ENCODE results near the gene COX5A. TPM values are rescaled to one million over a fixed set of nuclear protein-coding genes. Genes with fewer than 3 reads are reported as not detected.

The COX5A gene
- total and polyA plus RNA-seq, 2 of the 13 experiments (the other 11 are each of a cell fraction or from before 2014, with no cell fraction given), result 158 to 218 TPM

DNA sequence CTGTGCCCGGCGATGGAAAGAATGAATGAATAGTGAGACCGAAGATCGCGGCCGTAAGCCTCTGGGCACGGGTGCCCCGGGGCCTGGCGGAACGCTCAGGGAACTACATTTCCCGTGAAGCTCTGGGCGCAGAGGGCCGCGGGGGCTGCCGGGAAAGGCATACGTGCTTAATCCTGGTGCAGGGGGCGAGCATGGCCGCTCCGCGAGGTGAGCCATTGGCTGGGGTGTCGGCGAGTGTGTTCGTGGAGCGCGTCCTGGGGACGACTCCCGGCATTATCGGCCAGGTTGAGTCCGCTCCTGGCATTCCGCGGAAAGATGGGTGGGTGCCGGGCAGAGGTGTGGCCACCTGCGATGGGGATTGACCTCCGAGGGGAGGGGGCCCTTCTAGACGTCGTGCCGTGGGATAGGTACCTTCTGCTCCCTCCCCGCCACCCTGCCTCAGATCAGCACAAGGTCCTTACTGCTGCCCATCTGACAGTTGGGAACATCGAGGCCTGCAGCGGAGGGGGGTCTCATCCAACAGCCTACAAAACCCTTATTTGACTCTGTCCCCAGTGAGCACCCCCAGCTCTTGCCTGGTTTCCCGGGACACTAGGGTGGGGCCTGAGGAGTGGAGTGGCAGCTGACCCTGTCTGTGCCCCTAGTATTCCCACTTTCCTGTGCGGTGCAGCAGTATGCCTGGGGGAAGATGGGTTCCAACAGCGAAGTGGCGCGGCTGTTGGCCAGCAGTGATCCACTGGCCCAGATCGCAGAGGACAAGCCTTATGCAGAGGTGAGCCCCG, 47.8 kb downstream of the COX5A start, which contains the start of gene MPI (continued):
- TF ChIP-seq, protein P1, sequence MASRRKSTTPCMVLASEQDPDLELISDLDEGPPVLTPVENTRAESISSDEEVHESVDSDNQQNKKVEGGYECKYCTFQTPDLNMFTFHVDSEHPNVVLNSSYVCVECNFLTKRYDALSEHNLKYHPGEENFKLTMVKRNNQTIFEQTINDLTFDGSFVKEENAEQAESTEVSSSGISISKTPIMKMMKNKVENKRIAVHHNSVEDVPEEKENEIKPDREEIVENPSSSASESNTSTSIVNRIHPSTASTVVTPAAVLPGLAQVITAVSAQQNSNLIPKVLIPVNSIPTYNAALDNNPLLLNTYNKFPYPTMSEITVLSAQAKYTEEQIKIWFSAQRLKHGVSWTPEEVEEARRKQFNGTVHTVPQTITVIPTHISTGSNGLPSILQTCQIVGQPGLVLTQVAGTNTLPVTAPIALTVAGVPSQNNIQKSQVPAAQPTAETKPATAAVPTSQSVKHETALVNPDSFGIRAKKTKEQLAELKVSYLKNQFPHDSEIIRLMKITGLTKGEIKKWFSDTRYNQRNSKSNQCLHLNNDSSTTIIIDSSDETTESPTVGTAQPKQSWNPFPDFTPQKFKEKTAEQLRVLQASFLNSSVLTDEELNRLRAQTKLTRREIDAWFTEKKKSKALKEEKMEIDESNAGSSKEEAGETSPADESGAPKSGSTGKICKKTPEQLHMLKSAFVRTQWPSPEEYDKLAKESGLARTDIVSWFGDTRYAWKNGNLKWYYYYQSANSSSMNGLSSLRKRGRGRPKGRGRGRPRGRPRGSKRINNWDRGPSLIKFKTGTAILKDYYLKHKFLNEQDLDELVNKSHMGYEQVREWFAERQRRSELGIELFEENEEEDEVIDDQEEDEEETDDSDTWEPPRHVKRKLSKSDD (CRISPR knock-in tag; IDR thresholded peaks at IDR 0.05; ENCODE audit: low read depth), result no peak
- TF ChIP-seq, protein P2, sequence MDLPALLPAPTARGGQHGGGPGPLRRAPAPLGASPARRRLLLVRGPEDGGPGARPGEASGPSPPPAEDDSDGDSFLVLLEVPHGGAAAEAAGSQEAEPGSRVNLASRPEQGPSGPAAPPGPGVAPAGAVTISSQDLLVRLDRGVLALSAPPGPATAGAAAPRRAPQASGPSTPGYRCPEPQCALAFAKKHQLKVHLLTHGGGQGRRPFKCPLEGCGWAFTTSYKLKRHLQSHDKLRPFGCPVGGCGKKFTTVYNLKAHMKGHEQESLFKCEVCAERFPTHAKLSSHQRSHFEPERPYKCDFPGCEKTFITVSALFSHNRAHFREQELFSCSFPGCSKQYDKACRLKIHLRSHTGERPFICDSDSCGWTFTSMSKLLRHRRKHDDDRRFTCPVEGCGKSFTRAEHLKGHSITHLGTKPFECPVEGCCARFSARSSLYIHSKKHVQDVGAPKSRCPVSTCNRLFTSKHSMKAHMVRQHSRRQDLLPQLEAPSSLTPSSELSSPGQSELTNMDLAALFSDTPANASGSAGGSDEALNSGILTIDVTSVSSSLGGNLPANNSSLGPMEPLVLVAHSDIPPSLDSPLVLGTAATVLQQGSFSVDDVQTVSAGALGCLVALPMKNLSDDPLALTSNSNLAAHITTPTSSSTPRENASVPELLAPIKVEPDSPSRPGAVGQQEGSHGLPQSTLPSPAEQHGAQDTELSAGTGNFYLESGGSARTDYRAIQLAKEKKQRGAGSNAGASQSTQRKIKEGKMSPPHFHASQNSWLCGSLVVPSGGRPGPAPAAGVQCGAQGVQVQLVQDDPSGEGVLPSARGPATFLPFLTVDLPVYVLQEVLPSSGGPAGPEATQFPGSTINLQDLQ (CRISPR knock-in tag; IDR thresholded peaks at IDR 0.05), result no peak
- no peak for TF ChIP-seq HHEX (CRISPR knock-in tag; IDR thresholded peaks at IDR 0.05)
- TF ChIP-seq, protein P3, sequence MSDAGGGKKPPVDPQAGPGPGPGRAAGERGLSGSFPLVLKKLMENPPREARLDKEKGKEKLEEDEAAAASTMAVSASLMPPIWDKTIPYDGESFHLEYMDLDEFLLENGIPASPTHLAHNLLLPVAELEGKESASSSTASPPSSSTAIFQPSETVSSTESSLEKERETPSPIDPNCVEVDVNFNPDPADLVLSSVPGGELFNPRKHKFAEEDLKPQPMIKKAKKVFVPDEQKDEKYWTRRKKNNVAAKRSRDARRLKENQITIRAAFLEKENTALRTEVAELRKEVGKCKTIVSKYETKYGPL (CRISPR knock-in tag; IDR thresholded peaks at IDR 0.05), result peak; percentile 41; the same call in 1 of the 2 replicates
- peak; percentile 73; the same call in 1 of the 2 replicates for TF ChIP-seq NKX3-1 (CRISPR knock-in tag; IDR thresholded peaks at IDR 0.05)
- TF ChIP-seq, protein P4, sequence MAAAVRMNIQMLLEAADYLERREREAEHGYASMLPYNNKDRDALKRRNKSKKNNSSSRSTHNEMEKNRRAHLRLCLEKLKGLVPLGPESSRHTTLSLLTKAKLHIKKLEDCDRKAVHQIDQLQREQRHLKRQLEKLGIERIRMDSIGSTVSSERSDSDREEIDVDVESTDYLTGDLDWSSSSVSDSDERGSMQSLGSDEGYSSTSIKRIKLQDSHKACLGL (CRISPR knock-in tag; IDR thresholded peaks at IDR 0.05), result peak; percentile 77
- TF ChIP-seq ATF7-NPFF (CRISPR knock-in tag; IDR thresholded peaks at IDR 0.05; ENCODE audit: low read depth), result no peak
- TF ChIP-seq, protein P5, sequence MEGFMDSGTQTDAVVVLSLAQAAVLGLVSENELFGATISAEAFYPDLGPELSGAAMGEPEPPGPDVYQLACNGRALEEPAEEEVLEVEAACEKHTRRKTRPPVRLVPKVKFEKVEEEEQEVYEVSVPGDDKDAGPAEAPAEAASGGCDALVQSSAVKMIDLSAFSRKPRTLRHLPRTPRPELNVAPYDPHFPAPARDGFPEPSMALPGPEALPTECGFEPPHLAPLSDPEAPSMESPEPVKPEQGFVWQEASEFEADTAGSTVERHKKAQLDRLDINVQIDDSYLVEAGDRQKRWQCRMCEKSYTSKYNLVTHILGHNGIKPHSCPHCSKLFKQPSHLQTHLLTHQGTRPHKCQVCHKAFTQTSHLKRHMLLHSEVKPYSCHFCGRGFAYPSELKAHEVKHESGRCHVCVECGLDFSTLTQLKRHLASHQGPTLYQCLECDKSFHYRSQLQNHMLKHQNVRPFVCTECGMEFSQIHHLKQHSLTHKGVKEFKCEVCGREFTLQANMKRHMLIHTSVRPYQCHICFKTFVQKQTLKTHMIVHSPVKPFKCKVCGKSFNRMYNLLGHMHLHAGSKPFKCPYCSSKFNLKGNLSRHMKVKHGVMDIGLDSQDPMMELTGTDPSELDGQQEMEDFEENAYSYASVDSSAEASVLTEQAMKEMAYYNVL (CRISPR knock-in tag; IDR thresholded peaks at IDR 0.05; ENCODE audit: borderline replicate concordance), result peak; percentile 89; the same call in 1 of the 2 replicates
- TF ChIP-seq ASH2L (IDR thresholded peaks at IDR 0.05; ENCODE audit: insufficient read length, low read depth, low read length), result peak; percentile 81
- TF ChIP-seq, protein P6, sequence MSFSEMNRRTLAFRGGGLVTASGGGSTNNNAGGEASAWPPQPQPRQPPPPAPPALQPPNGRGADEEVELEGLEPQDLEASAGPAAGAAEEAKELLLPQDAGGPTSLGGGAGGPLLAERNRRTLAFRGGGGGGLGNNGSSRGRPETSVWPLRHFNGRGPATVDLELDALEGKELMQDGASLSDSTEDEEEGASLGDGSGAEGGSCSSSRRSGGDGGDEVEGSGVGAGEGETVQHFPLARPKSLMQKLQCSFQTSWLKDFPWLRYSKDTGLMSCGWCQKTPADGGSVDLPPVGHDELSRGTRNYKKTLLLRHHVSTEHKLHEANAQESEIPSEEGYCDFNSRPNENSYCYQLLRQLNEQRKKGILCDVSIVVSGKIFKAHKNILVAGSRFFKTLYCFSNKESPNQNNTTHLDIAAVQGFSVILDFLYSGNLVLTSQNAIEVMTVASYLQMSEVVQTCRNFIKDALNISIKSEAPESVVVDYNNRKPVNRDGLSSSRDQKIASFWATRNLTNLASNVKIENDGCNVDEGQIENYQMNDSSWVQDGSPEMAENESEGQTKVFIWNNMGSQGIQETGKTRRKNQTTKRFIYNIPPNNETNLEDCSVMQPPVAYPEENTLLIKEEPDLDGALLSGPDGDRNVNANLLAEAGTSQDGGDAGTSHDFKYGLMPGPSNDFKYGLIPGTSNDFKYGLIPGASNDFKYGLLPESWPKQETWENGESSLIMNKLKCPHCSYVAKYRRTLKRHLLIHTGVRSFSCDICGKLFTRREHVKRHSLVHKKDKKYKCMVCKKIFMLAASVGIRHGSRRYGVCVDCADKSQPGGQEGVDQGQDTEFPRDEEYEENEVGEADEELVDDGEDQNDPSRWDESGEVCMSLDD (CRISPR knock-in tag; IDR thresholded peaks at IDR 0.05; ENCODE audit: borderline replicate concordance), result 0 out of 2 replicates have a peak, but pooled peaks have one; percentile 39
- TF ChIP-seq MEIS2 (CRISPR knock-in tag; IDR thresholded peaks at IDR 0.05), result 0 out of 2 replicates have a peak, but pooled peaks have one; percentile 48
- peak; percentile 72 for TF ChIP-seq ZMYM3 (CRISPR knock-in tag; IDR thresholded peaks at IDR 0.05)
- TF ChIP-seq ZFP90 (CRISPR knock-in tag; IDR thresholded peaks at IDR 0.05; ENCODE audit: borderline replicate concordance), result peak; percentile 88; the same call in 1 of the 2 replicates
- TF ChIP-seq MAF1 (CRISPR knock-in tag; IDR thresholded peaks at IDR 0.05; ENCODE audit: borderline replicate concordance), result peak; percentile 88; the same call in 1 of the 2 replicates
- TF ChIP-seq ZNF180 (CRISPR knock-in tag; IDR thresholded peaks at IDR 0.05; ENCODE audit: borderline replicate concordance, low read depth), result no peak; the same call in 1 of the 2 replicates
- TF ChIP-seq BRD4 (CRISPR knock-in tag; IDR thresholded peaks at IDR 0.05), result peak; percentile 79

Measured in HepG2 (cell line).